ENCODE measurements around the gene GCKR.

- TF ChIP-seq CTCF (IDR thresholded peaks at IDR 0.05), result peak in 1 of 6 experiments; percentile 5
- TF ChIP-seq POLR2AphosphoS5 (IDR thresholded peaks at IDR 0.05), result peak in 1 of 2 donors; percentile 62
- no peak for TF ChIP-seq POLR2A (IDR thresholded peaks at IDR 0.05)
- no peak for TF ChIP-seq EP300 (IDR thresholded peaks at IDR 0.05)
These were observed 2.2 kb upstream of the GCKR start for GRCh38 chr2:27494284-27494943.

All from upper lobe of left lung (tissue), 4 donors.